Activated CD4-positive, alpha-beta T cell treated with anti-CD3 and anti-CD28 coated beads, Interleukin-2, amount 10 ng/mL, durations not matched to agents 7 days and 5 days (primary cell): ENCODE results near the gene RSPH1. TPM values are rescaled to one million over a fixed set of nuclear protein-coding genes. Genes with fewer than 3 reads are reported as not detected.

Experiments
- total RNA-seq, 2 experiments: library from RNA; stranded (reverse); gene quantifications; one replicate each; pipeline ENCODE4 v1.2.3, GENCODE V29; 2021

RSPH1 gene
- total RNA-seq, 2 experiments from 2014 or later: not detected

Other genes starting within 250 kb of the RSPH1 start
- gene TFF3, start 180.8 kb downstream of the RSPH1 start, total RNA-seq: not detected
- not detected for gene TFF2, start 145.2 kb downstream of the RSPH1 start, total RNA-seq
- gene TFF1, start 129.7 kb downstream of the RSPH1 start, total RNA-seq: not detected
- gene TMPRSS3, start 100.2 kb downstream of the RSPH1 start, total RNA-seq: 1 to 10 TPM; 7.4 to 8.9 TPM
- 10 to 100 TPM; 77.4 to 83.7 TPM for gene UBASH3A, start 92.3 kb downstream of the RSPH1 start, total RNA-seq
- gene SLC37A1, start 17.6 kb upstream of the RSPH1 start, total RNA-seq: 10 to 100 TPM; 19.2 to 20.2 TPM
- 1 to 10 TPM; 4.7 to 6.1 TPM for gene PDE9A, start 157.4 kb upstream of the RSPH1 start, total RNA-seq